ENCODE results near the gene CLTB. TPM values are rescaled to one million over a fixed set of nuclear protein-coding genes. Genes with fewer than 3 reads are reported as not detected.
A peak's percentile ranks its signal among the peaks of the same experiment; 100 is the strongest.

CLTB gene
- total RNA-seq, 1 donor from 2014 or later: 42.0 TPM

DNA sequence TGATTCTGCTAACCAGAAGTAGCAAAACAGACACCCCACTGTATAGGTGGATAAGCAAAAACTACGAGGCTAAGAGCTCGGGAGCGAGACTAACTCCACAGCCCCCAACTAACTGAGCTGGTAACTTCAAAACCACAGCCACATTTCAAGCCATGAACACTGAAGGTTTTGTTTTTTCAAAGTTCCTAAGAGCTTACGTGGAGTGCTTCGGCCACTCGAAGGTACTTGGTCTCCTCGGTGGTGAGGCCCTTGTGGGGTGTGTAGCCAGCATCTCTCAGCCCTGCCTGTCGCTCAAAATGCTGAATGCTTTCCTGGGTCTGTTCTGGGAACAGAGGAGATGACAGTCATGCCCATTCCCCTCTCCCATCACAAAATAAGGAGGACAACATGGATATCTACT lies 65.9 kb downstream of the CLTB start:
- no peak for DNase-seq

DNA sequence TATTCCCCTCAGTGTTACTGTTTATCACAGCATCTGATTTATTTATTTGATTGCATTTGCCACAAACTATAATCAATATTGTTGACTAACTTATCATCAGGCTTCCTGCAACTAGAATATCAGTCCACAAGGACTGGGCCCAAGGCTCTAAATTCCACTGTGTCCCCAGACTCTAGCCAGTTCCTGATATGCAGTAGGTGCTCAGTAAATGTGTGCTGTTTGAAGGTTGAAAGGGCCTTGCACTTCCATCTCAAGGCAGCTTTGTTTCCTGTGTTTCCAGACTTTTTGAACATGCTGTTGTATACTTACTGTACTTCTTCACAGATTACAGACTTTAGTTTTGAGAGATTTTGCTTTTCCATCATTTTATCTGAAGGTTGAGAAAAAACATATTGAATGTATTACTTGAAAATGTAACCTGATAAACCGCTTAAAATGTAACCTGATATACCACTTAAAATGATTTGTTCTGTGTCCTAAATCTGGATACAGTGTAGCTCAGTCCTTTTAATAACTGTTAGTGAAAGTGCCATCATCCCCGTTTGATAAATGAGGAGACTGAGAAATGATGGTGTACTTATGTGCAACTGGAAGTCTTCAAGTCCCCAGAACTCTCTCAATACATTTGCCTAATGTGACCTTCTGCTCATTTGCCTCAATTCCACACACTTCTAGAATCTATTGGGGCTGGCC lies 73.4 kb downstream of the CLTB start:
- DNase-seq: no peak

Small RNA genes lying within 50 kb of the gene (small RNA-seq; reads per million reads assigned to genes)
- gene AC010297.1 (not detected), gene MIR1271 (186 reads per million, percentile 97 among the genes with 10 or more reads in this experiment)

Other genes with a start within 250 kb of the CLTB start
- gene SIMC1, start 178.1 kb downstream of the CLTB start, total RNA-seq: 17.5 TPM
- gene KIAA1191, start 54.8 kb downstream of the CLTB start, total RNA-seq: 97.3 TPM
- gene ARL10, start 51.1 kb downstream of the CLTB start, total RNA-seq: 50.5 TPM
- 5.0 TPM for gene NOP16, start 27.9 kb downstream of the CLTB start, total RNA-seq
- 26.4 TPM for gene HIGD2A, start 27.8 kb downstream of the CLTB start, total RNA-seq
- gene FAF2, start 31.8 kb upstream of the CLTB start, total RNA-seq: 32.6 TPM
- 8.6 TPM for gene RNF44, start 120.9 kb upstream of the CLTB start, total RNA-seq
- gene CDHR2, start 132.8 kb upstream of the CLTB start, total RNA-seq: under 0.01 TPM
- 107 TPM for gene GPRIN1, start 193.6 kb upstream of the CLTB start, total RNA-seq
- 12.6 TPM for gene SNCB, start 214.0 kb upstream of the CLTB start, total RNA-seq
- not detected for gene EIF4E1B, start 214.1 kb upstream of the CLTB start, total RNA-seq
- gene TSPAN17, start 230.9 kb upstream of the CLTB start, total RNA-seq: 27.1 TPM